KG1 (cell line): ENCODE data around the gene DRC3.
"Not testable (repeated sequence)": the region's sequence is repeated elsewhere in the genome, so short reads cannot be mapped to it uniquely, and the experiment has no call there.

Source experiments
- DNase-seq: peaks from one replicate; lab custom pipeline; 2025; lab: John Stamatoyannopoulos, UW

The DRC3 gene

DNA sequence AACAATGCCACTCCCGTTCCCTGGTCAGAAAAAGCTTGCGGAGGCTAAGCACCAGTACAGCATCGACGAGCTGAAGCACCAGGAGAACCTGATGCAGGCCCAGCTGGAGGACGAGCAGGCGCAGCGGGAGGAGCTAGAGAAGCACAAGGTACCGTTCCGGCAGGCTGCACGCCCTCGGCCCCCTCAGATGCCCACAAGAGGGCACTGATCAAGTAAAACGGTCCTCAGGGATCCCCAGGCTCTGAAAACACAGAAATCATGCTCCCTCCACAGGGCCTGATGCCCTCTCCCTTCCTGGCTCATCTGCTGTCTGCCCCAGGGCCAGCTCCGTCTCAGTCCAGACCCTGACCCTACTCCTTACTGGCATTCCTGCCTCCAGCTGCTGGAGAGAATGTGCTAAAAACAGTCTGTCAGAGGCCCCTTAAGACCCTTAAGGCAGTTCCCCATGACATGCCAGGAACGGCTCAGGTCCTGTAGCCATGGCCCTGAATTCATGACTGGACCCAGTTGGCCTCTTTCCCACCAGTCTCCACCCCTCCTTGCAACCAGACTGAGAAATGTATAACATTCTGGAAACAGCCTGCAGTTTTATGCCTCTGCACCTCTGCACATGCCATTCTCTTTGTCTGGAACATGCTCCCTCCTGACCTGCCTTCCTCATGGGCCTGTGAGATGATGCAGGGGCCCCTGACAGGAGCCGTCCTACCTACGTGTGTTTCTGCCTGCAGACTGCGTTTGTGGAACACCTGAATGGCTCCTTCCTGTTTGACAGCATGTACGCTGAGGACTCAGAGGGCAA, 21.8 kb downstream of the DRC3 start:
- no peak for DNase-seq

DNA sequence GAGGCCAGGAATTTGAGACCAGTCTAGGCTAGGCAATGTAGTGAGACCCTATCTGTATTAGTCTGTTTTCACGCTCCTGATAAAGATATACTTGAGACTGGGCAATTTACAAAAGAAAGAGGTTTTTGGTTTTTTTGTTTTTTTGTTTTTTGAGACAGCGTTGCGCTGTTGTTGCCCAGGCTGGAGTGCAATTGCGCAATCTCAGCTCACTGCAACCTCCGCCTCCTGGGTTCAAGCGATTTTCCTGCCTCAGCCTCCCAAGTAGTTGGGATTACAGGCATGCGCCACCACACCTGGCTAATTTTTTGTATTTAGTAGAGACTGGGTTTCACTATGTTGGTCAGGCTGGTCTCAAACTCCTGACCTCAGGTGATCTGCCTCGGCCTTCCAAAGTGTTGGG, 23.2 kb downstream of the DRC3 start:
- DNase-seq = not testable (repeated sequence)

DNA sequence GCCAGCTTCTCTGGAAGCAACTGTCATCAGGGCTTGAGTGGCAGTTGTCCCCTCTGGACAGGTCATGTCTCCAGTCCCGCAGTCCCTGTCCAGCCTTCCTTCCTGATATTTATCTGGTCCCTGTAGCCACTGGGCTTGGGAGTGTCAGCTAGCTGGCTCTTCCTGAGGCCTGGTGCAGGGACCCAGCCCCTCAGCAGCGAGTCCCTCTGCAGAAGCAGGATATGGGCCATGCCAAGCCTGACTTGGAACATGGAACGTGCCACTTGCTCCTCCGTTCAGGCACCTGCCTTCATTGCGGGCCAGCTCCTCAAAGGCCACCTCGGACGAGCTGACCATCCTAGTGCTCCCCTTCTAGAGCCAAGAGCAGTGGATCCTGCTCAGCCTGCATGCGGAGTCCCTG, 26.3 kb downstream of the DRC3 start:
- DNase-seq = no peak

DNA sequence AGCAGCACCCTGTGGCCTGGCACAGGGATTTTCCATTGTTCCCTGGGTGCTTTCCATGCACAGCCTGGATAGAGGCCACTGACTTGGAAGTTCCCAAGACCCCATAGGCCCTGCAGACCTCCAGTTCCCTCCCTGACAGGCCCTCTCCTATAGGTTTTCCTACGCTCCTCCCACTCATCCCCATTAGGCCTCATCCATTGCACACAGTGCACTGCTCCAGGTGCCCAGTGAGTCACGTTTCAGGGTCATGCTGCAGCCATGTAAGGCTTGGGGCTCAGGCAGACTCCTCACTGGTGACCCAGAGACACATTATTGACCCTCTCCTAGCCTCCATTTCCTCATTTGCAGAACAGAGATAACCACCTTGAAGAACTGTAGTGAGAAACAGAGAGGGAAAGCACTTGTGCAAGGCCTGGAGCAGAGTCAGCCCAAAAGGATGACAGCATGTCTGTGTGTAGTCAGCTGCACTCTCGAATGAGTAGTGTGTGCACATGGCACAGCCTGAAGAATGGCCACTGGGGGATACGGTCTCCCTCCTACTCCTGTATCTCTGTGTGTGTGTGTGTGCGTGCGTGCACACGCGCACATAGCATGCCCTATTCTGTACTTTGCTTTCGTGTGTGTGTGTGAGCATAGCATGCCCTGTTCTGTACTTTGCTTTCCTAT, 26.8 kb downstream of the DRC3 start:
- DNase-seq = no peak

DNA sequence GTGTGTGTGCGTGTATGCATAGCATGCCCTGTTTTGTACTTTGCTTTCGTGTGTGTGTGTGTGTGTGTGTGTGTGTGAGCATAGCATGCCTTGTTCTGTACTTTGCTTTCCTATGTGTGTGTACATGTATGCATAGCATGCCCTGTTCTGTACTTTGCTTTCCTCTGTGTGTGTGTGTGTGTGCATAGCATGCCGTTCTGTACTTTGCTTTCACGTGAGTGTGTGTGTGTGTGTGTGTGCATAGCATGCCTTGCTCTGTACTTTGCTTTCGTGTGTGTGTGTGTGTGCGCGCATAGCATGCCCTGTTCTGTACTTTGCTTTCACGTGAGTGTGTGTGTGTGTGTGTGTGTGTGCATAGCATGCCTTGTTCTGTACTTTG, 27.4 kb downstream of the DRC3 start:
- DNase-seq = no peak

DNA sequence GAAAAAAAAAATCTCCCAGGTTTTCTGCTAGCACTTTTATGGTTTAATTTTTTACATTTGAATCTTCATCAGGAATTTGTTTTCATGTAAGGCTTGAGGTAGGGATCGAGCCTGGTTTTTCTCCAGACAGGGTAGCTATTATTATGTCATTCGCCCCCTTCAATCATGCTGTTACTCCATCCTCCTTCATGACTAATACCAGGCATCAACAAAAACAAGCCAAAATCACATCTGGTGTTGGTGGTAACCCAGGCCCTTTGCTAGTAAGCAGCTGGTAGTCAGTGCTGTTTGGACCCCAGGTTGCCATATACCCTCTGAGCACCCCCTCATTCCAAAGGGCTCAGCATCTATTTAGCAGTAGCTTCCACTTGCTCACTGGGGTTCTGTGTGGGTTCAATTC, 29.5 kb downstream of the DRC3 start:
- no peak for DNase-seq

DNA sequence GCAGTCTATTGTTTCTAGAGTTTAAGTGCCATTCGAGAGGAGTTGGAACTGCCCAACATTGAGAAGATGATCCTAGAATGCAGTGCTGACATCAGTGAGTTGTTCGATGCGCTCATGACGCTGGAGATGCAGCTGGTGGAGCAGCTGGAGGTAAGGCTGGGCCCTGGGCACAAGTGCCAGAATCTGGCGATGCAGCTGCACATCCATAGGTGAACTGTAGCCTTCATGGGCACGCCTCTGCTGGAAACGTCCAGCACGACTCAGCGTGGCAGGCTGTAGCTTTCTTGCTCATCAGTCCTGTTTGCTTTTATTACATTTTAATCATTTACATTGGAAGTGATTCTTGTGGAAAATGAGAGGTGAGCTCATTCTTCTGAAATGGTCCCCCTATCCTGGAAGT, 31.7 kb downstream of the DRC3 start:
- DNase-seq = no peak

DNA sequence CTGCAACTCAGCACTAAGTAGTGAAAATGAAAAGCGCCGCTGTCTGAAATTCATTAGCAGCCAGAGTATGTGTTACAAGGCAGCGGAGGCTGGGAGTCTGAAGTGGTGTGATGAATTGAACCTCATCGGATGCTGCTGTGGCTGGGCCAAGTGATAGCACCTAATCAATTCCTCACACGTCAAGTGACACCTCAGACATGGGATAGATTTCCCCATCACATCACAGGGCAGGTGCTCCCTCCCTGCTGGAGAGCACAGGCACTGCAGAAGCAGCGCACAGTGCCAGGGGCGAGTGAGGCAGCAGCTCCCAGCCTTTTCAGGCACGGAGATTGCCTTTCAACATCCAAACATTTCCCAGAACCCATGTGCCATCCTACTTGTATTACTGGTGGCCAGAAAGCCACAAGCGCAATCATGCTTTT, 32.2 kb downstream of the DRC3 start:
- no peak for DNase-seq

DNA sequence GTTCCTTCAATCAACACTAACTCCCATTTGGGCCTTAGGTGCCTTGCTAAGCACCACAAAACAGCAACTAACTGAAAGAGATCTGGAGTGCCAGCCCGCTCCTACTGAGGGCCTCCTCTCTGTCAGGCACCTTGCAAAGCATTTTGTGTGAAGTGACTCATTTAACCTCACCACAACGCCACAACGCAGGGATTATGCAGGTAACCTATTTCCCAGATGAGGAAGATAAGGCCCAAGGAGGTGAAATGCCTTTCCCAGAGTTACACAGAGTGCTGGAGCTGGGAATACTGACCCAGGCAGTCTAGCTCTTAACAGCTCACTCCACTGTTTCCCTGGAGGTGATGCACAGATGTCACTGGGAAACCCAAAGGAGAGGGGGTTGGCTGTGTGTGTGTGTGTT, 32.8 kb downstream of the DRC3 start:
- DNase-seq = no peak

DNA sequence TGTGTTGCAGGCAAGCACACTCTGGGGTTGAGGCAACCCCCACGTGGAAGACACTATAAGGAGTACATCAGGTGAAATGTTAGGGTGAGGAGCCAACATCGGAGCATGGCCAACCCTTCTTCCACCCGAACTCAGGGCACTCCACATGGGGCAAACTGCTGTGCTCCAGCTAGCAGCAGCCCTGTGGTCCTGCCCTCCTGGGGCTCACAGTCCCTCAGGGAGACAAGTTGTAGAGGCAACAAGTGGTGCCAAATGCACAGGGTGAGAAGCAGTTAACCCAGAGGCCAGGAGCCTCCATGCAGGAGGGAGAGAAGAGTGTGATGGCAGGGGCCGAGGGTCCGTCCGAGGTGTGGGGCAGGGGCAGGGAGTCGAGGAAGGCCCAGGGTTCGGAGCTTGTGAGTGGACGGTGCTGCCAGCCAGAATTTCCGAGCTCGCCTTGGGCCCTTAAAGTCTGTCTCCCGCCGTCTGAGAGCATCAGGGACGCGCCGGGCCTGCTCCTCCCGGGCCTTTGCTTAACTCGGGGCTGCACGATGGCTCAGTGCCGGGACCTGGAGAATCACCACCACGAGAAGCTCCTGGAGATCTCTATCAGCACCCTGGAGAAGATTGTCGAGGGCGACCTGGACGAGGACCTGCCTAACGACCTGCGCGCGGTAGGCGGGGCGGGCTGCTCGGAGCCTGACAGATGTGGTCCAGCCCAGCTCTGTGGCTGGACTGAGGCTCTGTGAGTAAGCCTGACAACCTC, 34.0 kb downstream of the DRC3 start:
- DNase-seq = no peak

DNA sequence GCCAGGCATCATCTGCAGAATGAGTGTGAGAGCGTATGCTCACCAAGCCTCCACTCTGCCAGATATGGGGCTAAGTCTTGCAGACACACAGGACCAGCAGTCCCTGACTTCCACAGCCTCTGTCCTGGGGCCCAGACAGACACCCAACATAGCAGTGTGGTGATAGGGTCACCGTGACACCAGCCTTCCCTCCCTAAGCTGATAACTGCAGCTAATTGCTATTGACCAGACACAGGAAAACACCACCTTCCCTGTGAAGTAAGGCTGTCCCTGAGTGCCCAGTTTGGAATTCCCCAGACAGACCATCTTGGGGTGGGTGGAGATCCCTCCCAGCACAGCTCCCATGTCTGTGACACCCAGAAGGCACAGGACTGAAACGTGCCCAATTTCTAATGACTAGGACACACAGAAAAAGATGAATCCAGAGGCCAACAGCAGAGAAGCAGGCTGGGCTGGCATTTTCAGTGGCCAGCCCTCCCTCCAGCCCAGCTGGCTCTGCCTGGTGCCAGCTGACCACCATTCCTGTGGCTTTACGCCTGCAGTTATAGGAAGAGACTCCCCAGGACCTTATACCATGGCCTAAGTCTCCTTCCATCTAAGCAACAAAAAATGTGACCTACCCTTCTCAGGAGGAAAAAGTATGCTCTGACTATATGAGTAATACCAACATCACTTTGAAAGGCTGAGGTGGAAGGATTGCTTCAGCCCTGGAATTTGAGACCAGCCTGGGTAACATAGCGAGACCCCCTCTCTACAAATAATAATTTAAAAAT, 36.0 kb downstream of the DRC3 start:
- no peak for DNase-seq

DNA sequence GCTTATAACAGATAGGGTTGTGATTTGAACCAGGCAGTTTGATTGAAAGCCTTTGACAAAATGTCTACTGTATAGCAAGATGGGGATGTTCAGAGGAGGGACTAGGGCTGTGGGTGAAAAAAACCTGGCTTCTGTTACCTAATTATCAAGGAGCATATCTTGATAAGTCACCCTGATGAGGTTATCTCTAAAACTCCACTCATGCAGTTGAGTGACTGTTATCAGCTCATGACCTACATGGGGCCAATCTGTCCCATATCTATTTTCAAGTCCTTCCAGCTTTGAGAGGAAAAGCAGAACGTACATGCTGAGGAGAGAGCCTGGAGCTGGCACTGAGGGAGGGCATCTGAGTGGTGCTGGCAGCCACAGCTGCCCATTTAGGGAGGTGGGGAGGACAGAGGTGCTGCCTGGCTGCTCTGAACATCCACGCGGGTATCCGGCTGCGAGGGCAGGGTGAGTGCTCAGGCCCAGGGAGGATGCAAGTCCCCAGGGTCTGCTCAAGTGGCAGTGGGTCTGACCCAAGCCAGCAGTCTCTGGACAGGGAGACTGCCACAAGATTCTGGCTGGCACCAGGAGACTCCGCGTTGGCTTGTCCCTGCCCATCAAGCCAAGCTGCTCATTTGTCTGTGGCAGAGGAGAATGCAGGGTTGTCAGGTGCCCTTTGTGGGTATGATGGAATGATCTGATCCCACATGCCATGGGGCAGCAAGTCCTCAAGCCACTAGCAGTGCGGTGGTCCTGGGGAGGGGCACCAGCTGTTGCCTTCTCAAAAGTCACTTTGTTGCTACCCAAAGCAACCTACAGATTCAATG, 37.2 kb downstream of the DRC3 start:
- DNase-seq = no peak

DNA sequence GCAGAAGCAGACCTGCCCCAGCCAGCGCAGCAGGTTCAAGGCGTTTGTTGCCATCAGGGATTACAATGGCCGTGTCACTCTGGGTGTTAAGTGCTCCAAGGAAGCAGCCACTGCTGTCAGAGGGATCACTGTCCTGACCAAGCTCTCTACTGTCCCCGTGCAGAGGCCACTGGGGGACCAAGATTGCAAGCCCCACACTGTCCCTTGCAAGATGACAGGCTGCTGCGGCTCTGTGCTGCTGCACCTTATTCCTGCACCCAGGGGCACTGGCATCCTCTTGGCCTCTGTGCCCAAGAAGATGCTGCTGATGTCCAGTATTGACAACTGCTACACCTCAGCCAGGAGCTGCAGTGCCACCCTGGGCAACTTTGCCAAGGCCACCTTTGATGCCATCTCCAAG, 38.6 kb downstream of the DRC3 start:
- DNase-seq = no peak

DNA sequence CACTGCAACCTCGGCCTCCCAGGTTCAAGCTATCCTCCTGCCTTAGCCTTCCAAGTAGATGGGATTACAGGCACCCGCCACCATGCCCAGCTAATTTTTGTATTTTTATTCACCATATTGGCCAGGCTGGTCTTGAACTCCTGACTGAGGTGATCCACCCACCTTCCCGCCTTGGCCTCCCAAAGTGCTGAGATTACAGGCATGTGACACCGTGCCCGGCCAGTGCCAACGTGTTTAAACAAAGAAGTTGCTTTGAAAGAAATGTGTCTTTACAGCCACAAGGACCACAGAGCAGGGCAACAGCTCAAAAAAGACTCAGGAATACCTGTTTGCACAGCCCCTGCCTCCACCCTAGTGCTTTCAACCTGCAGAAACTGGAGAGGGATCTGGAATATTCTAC, 41.3 kb downstream of the DRC3 start:
- DNase-seq = no peak

DNA sequence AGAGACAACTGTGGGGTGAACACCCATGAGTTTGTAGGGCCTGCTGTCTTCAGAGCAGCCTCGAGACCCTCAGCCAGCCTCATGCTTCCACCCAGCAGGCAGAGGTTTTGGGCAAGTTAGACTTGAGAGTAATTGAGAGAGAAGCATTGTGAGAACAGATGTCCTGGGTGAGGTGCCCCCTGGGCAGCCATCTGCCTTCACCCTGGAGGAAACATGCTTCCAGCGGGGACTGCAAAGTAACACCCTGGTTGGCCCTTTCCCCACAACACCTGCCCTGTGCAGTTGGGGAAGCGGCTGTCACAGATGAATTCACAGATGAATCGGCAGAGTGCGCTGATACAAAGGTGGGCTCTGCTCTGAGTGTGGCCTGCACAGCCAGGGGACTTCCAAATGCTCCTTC, 42.9 kb downstream of the DRC3 start:
- DNase-seq = no peak

DNA sequence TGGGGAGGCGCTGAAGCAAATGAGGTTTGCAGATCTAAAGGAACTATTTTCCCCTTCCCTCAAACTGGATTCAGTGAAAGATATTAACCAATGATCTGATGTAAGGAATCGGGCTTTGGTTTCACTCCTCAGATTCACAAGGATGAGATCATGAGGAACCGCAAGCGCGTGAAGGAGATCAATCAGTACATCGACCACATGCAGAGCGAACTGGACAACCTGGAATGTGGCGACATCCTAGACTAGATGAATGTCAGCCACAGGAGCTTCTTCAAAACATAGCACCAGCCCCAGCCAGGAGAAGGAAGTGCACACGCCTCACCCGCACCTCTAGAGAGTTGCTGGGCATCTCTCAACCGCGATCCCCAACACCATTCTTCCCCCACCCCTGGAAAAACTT, 43.8 kb downstream of the DRC3 start:
- no peak for DNase-seq

DNA sequence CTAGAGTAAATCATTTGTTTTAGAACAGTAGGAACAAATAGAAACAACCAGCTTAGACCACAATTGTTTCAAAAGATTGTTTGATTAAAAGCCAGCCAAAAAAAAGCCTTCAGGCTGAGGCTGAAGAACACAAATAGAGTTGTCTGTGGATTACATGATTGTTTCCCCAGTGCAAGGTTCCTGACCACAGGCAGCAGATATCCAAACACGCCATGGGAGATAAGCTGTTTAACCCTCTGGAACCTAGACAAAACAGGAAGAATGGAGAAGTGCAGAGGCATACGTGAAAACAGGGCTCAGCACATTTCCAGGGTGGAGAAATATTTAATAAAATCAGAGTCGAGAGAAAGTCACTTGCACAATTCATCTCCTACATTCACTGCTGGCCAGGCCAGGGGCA, 45.3 kb downstream of the DRC3 start:
- no peak for DNase-seq

DNA sequence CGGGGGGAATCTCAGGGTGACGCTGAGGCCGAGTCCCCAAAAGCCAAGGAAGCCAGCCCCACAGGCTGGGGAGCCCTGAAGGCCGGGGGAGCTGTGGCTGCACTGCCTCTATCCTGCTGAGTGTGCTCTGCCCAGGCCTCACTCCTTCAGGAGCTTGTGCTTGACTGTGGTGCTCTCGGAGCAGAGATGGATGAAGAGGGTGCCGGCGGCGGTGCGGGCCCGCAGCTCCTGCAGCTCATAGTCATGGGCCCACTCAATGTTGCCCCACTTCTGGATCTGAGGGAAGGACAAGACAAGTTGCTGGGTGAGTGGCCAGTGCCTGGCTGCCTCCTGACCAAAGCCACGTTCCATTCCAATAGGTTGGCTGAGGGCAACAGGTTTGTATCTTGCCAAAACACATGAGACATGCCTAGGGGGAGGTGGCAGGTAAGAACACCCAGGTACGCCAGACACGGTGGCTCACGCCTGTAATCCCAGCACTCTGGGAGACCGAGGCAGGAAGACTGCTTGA, 45.8 kb downstream of the DRC3 start:
- no peak for DNase-seq

DNA sequence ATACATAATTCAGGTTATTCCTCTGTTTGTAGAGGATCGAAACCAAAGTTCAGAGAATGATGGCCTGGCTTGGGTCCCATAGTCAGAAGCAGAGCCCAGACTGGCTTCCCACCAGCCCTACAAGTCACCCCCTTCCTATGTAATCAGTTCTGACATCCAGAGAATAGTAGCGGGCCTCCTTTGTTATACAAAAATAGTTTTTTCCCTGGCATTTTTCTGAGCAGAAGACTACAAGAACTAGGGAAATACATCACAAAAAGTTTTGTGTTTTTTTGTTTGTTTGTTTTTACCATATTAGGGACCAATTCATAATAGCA, 47.1 kb downstream of the DRC3 start:
- no peak for DNase-seq

DNA sequence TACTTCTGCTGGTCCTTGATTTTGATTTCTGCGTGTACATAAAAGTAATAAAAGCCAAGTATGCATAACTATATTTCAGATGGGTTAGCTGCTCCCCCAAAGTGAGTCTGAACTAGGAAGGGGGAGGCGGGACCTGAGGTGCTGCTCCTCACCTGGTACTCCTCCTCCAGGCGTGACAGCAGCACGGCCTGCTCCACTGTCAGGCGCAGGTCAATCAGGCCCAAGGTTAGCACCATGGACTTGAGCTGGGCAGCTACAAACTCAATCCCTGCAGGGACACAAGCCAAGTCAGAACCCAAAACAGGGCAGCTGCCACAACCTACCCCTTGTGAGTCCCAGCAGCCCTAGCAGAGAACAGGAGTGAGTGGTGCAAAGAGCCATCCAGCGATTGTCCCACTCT, 48.3 kb downstream of the DRC3 start:
- DNase-seq = no peak

DNA sequence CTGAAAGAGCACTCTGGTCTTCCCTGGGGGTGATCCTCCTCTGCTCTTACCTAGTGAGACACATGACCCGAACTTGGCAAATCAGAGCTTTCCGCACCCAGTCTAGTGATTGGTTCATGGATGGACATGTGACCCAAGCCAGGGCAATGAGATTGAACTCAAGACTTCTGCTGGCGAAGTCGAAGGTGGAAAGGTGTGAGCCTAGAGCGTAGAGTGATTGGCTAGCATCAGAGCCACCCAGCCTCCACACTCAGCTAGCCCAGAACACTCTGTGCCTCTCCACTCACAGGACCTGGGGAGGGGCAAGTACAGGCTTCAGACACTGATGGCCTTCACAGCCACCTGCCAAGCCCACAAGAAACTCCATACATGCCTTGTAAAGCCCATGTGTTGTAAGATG, 48.7 kb downstream of the DRC3 start:
- no peak for DNase-seq
